Mammary epithelial cell (primary cell): ENCODE data around the gene SYNJ2.

Experiments
- CTCF ChIP-seq, 2 donors: IDR thresholded peaks in 1 of 2; conservative IDR thresholded peaks in 1 of 2; 2 replicates each; pipeline ENCODE4 v1.5.1; 2011 to 2012; ENCODE audit warnings: inconsistent platforms in 2 of 2, low read length in 2 of 2, mild to moderate bottlenecking in 2 of 2, control low read depth in 1 of 2, low read depth in 1 of 2; ENCODE audit not compliant: insufficient read depth in 1 of 2; ENCODE audit errors: extremely low read depth in 1 of 2
- EZH2 ChIP-seq: IDR thresholded peaks from 2 replicates; pipeline ENCODE4 v1.6.1; 2012; ENCODE audit warnings: low read length, inconsistent platforms, borderline replicate concordance

- TF ChIP-seq EZH2 (no peak), CTCF (conservative IDR thresholded peaks at IDR 0.05 in 1 of 2, IDR thresholded peaks at IDR 0.05 in 1 of 2; ENCODE audit: extremely low read depth in 1 of 2, insufficient read depth in 1 of 2, low read depth in 1 of 2, low read length in 2 of 2) (no peak)
These were observed 29.8 kb upstream of the SYNJ2 start for GRCh38 chr6:157951828-157952227.
